ENCODE data around the gene LLGL1.

Gene LLGL1

GRCh38 chr17:18278867-18279266 lies 53.4 kb downstream of the LLGL1 start:
- DNase-seq, result no peak

- DNase-seq, result no peak
Observed at GRCh38 chr17:18280249-18280648, 54.8 kb downstream of the LLGL1 start.

GRCh38 chr17:18280766-18281371 lies 55.4 kb downstream of the LLGL1 start:
- DNase-seq, result no peak

- DNase-seq, result no peak
Observed at GRCh38 chr17:18281788-18282187, 56.4 kb downstream of the LLGL1 start.

- DNase-seq, result no peak
Observed at GRCh38 chr17:18285296-18285695, 59.9 kb downstream of the LLGL1 start.

- no peak for DNase-seq
Observed at GRCh38 chr17:18291718-18292540, 66.5 kb downstream of the LLGL1 start.

All from cerebellar nuclear complex (tissue), 1 donor.